8988T (cell line): ENCODE measurements around the gene CRADD.

Experiments
- DNase-seq: peaks from one replicate; pipeline ENCODE4 v3.0.0; 2011

CRADD gene

DNA sequence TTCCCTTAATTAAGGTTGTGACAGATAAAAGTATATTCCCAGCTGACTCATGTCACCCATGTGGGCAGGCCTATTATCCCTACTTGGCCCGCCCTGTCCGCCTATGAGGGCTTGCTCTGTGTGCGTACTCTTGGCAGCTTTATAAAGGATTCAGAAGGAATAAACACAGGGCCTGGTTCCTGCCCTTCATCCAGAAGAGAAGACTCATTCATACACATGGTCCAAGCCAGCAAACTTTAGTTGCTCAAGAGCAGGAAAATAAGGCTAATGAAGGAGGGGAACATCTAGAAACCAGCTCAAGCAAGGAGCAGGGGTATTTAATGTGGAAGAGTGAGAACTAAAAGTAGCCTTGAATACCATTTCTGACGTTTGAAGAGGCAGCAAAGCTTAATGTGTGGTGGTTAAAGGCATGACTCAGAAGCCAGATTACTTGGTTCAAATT is 141.9 kb downstream of the CRADD start:
- no peak for DNase-seq

DNA sequence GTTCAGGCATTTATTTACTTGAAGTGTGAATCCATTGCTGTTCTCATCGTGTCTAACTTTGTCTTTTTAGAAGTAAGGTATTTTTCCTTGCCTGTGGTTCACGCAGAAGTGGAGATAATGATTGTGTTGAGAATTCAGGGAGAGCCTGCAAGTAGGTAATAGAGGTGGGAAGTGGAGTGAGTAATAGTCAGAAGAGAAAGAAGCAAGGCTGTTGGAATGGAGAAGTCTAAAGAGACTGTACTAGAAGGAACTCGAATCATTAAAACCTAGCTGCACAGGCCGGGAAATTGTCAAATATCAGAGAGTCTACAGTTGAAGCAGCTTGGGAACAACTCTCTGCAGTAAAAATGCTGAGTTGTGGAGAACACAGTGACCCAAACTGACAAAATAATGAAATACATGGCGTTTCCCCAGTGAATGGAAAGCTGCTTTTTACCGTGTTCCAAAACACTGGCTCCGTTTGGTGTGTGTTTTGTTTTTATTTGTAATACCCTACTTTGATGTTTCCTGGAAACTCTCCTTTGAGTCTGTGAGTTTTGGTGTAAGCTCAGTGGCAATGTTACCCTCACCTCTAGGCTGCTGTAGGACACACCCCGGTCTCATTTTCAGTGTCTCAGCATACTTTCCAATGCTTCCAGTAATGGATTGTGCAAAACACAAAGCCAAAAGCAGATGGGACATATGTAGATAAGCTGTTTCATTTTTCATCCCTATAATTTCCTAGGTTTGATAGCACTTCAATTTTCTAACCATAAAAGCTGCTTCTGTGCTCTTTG is 146.6 kb downstream of the CRADD start:
- no peak for DNase-seq

DNA sequence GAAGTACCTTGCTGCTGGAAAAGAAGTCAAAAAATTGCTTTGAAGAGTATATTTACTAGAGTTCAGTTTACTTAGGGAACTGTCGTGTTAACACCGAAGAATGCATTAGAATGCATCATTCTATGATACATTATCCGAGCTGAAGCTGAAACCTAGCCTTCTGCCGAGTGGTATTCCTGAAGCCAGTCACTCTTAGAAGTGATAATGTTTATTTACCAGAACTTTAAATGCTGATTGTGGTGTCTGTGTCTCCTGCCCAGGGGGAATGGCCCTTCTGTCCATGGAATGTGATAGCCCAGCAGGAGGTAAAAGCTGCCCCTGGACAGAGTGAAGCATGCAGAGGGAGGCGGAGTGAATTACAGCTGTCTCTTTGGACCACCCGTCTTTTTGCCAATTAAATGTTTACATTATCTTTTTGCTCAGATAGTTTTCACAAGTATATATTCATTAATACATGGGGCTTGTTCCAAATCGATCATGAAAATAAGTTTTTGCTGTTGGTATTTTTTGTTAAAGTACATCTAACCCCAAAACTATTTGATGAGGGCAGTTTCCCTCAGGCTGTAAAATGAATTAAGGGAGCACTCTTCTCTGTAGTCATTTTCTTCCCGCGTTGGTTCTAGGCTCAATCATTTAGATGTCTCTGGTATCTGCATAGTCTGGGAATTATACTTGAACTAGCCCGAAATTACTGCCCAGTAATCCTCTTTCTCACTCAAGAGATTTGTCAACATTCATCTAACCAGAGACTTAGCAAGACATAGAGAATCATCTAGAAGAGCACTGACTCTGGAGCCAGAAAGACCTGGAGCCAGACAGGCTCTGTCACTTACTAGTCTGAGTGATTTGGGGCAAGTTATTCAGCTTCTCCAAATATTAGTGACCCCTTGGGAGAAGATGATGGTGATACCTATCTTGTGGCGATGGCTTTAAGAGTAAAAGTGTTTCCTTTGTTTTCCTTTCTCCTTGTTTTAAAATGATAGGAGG is 147.6 kb downstream of the CRADD start:
- DNase-seq: no peak

DNA sequence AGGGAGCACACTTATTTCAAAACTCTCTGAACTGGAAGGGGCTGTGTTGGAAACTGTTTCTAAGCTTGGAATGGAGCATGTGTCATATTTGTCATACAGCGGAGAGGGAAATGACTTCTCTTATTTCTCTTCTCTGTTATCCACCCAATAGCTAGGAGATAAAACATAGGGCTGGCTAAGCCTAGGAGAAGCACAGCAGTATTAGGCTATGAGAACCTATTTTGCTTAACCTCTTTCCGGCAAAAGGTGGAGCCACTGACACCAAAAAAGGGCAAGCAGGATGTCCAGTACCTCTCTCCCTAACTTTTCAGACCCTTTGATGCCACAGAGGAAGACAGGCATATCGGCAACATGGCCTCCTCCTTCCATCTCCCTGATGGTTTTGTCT is 148.3 kb downstream of the CRADD start:
- no peak for DNase-seq

DNA sequence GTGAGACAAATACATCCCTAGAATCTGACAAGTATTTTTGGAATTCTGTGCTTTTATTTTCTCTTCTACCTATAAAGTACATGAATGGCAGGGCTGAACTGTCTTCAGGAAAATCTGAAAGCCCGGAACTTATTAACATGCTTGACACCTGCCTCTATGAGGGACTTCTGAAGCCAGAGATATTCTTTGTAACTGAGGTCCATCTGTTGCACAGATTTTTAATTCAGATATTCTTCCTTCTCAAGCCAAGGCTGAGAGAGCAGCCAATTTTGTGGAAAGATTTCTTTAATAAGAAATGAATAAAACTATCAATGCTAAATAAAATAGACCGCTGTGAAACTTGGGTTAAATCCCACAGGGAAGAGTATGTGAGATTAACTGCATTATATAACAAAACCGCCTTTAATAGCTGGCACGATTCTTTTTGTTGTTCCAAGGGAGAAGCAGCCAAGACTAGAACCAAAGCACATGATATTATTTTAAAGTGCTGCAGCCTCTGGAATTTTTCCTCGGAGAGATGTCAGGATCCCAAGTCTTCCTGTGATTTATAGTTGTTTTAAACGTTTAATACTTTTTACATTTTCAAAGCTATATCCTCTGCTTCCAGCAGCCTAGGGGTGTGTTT is 148.9 kb downstream of the CRADD start:
- DNase-seq: no peak

DNA sequence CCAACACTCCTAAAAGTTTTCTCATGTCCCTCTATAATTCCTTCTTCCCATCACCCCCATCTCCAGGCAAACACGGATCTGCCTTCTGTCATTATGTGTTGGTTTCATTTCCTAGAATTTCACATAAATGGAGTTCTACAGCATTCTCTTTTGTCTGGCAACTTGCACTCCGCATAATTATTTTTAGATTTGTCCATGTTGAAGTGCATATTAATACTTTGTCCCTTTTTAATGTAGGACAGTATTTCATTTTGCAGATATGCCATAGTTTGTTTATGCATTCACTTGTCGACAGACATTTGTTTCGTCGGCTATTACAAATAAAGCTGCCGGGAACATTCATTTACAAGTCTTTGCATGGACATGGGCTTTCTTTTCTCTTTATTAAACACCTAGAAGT is 150.0 kb downstream of the CRADD start:
- no peak for DNase-seq

DNA sequence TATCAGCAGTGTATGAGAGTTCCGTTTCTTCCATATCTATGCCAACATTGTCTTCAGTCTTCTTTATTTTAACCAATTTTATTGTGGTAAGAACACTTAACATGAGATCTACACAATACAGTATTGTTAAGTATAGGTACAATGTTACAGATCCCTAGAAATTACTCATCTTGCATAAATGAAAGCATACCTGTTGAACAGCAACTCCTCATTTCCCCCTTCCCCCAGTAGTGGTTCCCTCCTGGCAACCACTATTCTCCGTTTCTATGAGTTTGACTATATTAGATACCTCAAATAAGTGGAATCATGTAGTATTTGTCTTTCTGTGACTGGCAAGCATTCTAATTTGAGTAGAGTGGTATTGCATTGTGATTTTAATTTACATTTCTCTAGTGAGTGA is 150.5 kb downstream of the CRADD start:
- no peak for DNase-seq

DNA sequence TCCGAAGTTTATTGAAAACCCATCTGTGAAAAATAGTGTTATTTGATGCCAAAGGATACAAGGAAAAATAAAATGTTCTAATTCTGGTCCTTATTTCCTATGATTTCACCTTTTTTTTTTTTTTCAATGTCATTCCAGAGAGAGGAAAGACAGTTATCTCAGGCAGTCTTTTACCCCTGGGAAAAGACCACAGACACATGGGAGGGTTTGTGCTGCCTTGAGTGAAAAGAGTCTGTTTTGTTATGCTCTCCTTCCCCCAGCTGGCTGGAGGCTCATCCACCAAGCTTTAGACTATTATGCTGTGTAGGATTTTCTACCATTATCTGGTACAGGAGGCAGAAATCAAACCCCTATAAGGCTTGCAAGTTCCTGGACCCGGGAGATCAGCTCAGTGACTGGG is 151.8 kb downstream of the CRADD start:
- no peak for DNase-seq

DNA sequence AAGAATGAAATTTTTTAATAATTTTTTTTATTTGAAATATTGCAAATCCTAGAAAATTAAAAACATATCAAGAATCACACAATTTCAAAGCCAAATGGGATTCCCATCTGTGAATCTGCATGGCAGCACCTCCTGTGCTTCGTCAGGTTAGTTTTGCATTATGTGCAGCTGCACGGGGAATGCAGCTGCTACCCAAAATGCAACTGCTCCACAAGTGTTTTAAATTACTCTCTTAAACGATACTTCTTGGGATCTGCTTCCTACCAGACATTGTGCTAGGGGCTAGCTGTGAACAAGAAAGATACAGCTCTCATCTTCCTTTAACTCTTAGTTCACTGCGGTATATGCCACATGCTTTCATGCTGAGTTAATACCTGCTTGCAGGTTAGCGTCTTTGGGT is 154.2 kb downstream of the CRADD start:
- DNase-seq: no peak

DNA sequence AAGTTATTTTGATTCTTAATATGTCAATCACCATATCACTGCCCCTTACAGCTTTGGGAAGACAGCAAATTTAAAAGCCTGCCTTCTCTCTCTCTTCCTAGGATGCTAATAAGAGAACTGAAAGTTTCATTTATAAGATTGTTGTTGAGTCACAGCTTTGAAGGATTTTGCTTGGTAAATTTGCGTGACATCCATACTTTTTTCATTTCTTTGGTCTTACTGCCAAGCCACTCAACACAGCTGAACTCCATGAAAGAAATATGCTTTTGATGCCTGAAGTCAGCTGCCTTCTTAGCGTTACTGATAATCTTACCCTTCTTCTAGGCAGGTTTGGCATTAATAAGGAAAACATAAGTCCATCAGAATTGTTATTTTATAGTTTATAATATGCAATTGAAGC is 155.0 kb downstream of the CRADD start:
- DNase-seq: no peak

DNA sequence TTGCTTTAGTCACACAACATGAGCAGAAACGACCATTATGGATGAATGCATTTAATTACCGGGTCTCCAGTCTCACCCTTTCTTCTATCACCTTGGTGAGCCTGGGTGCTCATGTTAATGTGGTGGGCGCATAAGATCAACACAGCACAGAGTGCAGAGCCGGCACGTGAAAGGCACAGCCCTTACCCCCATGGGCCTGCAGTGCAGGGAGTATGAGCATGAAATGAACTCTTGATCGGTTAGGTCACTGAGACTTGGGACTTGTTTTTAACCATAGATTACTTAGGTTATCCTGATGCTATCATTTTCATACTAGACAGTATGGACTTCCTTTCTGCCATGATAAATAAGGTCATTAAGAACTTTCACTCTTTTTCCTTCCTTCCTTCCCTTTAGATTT is 156.8 kb downstream of the CRADD start:
- DNase-seq: no peak

DNA sequence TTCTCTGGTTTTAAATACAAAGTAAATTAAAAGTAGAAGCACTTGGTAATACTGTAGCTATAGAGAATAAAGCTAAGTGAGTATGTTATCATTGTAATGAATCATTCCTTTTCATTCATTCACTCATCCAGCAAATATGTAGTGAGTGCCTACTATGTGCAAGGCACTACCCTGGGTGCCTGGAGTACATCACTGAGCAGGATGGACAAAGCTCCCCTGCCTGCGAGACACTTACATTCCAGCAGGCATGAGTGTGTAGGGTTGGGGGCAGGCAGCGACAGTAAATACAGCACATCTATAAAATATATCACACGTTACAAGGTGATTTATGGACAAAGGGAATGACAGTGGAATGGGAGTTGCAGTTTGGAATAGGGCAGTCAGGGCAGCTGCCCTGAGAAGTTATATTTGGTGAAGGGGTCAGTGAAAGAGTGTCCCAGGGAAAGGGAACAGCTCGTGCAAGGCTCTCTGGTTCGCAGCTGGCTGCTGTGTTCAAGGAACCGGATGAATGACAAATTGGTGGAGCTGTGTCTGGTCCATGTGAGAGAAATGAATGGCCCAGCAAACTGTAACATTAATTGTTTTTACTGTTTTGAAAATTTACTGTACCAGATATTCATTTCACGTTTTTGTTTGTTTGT is 159.6 kb downstream of the CRADD start:
- no peak for DNase-seq

DNA sequence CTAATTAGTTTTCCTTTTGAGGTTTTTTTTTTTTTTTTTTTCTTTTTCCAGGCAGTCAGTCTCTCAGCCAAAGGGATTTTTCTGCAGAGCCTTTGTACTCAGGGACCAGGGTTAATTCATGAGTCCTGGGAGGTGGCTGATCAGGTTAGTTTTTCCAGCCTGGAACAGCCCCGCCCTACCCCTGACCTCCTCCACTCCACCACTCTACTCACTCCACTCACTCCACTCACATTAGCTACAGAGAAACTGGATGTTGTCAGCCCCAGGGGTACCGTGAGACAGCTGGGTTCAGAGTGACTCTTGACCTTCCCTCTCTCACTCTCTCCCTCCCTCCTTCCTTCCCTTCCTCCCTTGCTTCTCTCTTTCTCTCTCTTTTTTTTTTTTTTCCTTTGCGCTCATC is 161.0 kb downstream of the CRADD start:
- no peak for DNase-seq

DNA sequence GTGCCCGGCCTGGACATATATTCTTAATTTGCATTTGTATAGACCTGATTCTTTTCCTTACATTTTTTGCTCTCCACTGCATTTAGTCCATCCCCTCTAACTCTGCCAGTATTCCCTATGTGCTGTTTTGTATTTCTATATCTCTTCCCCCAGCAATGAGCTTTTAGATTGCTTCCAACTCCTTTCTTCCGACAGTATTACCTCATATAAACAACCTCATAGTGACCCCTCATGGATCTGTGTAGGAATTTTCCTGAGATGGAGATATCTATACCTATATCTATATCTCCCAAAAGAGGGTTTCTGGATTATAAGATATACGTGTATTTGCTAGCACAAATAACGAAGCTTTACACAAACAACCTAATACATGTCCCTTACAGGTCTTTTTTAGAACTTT is 161.9 kb downstream of the CRADD start:
- no peak for DNase-seq

DNA sequence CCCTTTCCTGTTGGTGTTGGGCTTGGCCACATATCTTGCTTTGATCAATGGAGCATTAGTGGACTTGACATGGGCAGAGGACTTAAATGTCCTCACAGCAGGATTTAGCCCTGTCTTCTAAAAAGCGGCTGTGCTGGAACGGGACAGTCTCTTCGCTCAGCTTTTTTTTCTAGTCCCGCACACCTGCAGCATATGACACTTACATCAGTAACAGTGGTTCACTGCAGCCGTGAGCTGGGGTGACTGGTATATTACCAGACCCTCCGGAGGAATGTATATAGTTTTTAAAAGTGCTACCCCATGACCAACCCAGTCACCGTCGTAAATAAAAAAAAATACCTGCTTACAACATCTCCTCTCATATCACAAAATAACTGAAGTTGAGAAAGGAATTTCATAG is 164.5 kb downstream of the CRADD start:
- no peak for DNase-seq

DNA sequence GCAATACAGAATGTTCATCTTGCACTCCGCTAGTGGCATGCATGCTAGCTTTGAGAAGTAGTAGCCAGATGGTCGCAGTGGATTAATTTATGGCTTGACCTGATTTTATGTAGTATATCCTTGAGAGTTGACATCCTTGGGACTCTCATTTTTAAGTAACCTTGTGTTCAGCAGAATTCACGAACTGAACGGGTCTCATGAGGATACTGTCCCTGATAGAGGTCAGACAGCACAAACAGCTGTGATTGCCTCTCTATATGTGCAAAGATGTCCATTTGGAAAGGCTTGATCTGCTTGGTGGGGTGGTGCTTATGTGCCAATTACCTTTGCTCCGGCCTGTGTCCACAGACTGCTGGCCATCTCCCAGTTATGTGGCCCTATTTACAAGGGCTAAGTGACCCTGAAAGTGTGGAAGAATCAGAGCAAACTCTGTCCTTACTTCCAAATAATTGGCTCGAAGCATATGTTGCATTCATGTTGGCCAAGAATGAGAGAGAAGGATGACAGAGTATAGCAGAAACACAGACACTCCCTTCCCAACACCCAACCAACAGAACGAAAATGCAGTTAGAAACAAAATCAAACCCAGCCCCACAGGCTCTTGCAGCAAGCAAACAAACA is 167.1 kb downstream of the CRADD start:
- no peak for DNase-seq

DNA sequence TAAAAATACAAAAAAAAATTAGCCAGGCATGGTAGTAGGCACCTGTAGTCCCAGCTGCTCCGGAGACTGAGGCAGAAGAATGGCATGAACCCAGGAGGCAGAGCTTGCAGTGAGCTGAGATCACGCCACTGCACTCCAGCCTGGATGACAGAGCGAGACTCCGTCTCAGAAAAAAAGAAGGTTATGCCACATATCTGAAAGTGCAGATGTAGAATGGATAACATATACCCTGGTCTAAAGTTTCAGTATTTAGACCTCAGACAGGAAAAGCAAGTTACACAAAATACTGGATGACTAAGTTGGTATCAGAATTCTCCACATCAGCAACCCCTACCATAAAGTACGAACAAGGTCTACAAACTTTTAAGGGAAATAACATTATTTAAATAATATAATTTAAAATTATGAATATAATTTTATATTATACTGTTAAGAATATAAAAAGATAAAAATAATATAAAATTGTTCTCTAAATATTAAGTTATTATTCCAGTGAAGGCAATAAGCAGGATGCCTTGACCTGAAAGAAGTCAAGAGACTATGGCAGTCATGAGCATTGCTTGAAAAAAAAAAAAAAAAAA is 169.9 kb downstream of the CRADD start:
- no peak for DNase-seq

DNA sequence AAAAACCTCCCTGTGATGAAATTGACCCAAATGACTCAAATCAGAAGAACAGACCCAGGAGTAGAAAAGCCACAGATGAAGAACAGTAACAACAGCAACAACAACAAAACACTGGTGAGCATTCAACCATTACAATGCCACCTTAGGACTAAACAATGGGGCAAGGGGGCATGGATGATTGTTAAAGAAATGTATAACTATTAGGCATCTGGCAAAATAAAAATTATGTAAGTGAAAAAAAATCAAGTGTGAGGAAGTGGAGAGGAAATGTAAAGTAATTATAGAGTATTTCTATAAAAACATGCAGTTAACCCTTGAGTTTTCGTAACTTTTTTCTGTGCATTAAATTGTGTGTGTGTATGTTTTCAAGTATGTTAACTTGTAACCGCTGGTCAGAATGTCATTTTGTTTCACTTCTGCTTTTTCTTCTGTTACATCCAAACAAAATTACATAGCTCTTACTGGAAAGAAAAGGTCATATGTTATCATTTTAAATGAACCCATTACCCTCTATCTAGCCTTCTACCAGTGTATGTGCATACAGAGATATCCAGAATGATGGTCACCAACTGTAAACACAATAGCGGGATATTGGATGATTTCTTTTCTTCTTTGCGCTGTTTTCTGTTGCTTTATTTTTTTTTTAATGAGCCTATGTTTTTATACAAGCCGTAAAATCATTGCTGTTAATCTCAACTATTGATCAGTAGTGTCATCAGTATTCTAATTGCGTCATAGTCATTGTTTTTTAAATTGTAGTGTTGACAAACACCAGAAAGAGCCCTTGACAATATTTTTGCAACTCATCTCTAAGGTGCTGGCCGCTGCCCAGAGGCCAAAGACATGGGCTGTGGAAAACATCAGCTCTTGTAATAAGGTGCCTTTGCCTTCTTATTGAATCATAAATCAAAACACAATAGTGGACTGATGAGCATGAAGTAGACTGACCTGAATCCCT is 170.6 kb downstream of the CRADD start:
- DNase-seq: no peak

DNA sequence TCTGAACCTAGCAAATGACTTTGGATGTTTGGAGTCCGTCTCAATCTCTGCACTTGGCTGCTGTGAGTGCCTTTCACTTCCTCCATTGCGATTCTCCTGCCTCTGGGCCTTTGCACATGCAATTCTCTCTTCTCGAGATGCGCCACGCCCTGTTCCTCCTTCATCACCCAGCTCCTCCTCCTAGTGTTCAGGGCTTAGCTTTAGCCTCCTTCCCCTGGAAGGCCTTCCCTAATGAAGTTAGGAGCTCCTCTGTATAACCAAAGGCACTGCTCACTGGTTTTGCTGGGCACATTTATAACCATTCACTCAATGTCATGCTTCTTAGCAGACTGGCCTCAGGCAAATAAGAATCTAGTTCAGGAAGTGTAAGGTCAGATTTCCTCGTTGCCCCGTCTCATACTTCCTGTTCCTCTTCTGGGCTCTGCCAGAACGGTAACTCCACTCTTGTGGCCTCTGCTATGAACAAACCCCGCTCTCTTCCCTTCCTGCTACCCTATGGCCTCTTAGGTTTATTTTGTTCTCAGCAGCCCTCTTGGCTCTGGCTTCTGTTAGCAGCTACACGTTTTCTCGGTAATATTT is 171.4 kb downstream of the CRADD start:
- no peak for DNase-seq

DNA sequence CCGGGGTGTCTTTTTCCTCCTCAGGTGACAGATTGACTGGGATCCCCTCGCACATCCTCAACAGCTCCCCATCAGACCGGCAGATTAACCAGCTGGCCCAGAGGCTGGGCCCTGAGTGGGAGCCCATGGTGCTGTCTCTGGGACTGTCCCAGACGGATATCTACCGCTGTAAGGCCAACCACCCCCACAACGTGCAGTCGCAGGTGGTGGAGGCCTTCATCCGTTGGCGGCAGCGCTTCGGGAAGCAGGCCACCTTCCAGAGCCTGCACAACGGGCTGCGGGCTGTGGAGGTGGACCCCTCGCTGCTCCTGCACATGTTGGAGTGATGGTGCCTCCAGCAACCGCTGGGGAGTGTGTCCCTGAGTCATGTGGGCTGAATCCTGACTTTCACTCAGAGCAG is 172.8 kb downstream of the CRADD start:
- DNase-seq: no peak
